HG03159 (cell line): Measurements from ENCODE around the gene ISLR2.

Experiments used
- ATAC-seq: cut with Tn5 transposase; IDR thresholded peaks from one replicate; pipeline ENCODE4 v1.9.1; 2021; ENCODE audit warnings: mild to moderate bottlenecking, moderate library complexity; ENCODE audit not compliant: unreplicated experiment

The ISLR2 gene

GRCh38 chr15:74175271-74176191 lies 45.1 kb downstream of the ISLR2 start:
- no peak for ATAC-seq

GRCh38 chr15:74176262-74177214 lies 46.2 kb downstream of the ISLR2 start:
- no peak for ATAC-seq

- ATAC-seq: no peak
These were observed 48.1 kb downstream of the ISLR2 start for GRCh38 chr15:74178326-74179100.

- ATAC-seq: no peak
These were observed 48.9 kb downstream of the ISLR2 start for GRCh38 chr15:74179101-74179841.

GRCh38 chr15:74179983-74180880 lies 49.8 kb downstream of the ISLR2 start:
- no peak for ATAC-seq

GRCh38 chr15:74180881-74181602 lies 50.7 kb downstream of the ISLR2 start:
- no peak for ATAC-seq

- no peak for ATAC-seq
These were observed 51.7 kb downstream of the ISLR2 start for GRCh38 chr15:74182131-74182530.

GRCh38 chr15:74184582-74185091 lies 54.3 kb downstream of the ISLR2 start:
- ATAC-seq: no peak

GRCh38 chr15:74185710-74186348 lies 55.4 kb downstream of the ISLR2 start:
- no peak for ATAC-seq
